Subcutaneous abdominal adipose tissue (tissue), 5 donors: ENCODE results near the gene ANO9.
"Not testable (repeated sequence)": the region's sequence is repeated elsewhere in the genome, so short reads cannot be mapped to it uniquely, and the experiment has no call there.

ENCODE experiments used
- H3K27ac ChIP-seq: one replicate; pipeline ENCODE4 v1.7.0; 2013; ENCODE audit warnings: low read depth, mild to moderate bottlenecking, inconsistent platforms, low read length, moderate library complexity
- H3K27me3 ChIP-seq, 5 donors: one replicate each; pipeline ENCODE4 v1.7.0; 2013; ENCODE audit warnings: low read length in 5 of 5, inconsistent platforms in 1 of 5; ENCODE audit not compliant: control insufficient read depth in 5 of 5, insufficient read depth in 4 of 5
- H3K36me3 ChIP-seq, 5 donors: one replicate each; pipeline ENCODE4 v1.7.0; 2013; ENCODE audit warnings: low read length in 5 of 5; ENCODE audit not compliant: control insufficient read depth in 5 of 5, insufficient read depth in 5 of 5
- H3K4me1 ChIP-seq, 5 donors: one replicate each; pipeline ENCODE4 v1.7.0; 2013; ENCODE audit warnings: low read length in 5 of 5, mild to moderate bottlenecking in 3 of 5, moderate library complexity in 1 of 5; ENCODE audit not compliant: control insufficient read depth in 5 of 5, insufficient read depth in 5 of 5
- H3K4me3 ChIP-seq, 5 donors: one replicate each; pipeline ENCODE4 v1.7.0; 2013; ENCODE audit warnings: low read length in 5 of 5, low read depth in 1 of 5
- H3K9ac ChIP-seq, 5 donors: one replicate each; pipeline ENCODE4 v1.7.0; 2013; ENCODE audit warnings: low read length in 5 of 5, mild to moderate bottlenecking in 4 of 5, moderate library complexity in 3 of 5
- H3K9me3 ChIP-seq, 5 donors: one replicate each; pipeline ENCODE4 v1.7.0; 2013; ENCODE audit warnings: low read length in 5 of 5; ENCODE audit not compliant: control insufficient read depth in 5 of 5
- donor health status: healthy.
- donor health status: healthy.
- donor health status: healthy.
- donor health status: healthy.
- donor health status: healthy.

Gene ANO9

DNA sequence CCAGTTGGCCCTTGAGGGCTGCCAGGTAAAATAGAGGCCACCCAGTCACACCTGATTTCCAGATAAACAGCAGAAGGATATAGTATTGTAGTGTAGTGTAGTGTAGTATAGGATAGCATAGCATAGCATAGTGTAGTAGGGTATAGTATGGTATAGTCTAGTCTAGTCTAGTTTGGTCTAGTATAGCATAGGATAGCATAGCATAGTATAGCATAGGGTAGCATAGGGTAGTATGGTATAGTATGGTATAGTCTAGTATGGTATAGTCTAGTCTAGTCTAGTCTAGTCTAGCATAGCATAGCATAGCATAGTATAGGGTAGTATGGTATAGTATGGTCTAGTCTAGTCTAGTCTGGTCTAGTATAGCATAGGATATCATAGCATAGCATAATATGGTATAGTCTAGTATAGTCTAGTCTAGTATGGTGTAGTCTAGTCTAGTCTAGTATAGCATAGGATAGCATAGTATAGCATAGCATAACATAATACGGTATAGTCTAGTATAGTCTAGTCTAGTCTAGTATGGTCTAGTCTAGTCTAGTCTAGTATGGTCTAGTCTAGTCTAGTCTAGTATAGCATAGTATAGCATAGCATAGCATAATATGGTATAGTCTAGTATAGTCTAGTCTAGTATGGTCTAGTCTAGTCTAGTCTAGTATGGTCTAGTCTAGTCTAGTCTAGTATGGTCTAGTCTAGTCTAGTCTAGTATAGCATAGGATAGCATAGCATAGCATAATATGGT, 6.6 kb downstream of the ANO9 start:
- H3K9me3 ChIP-seq, H3K4me3 ChIP-seq, H3K9ac ChIP-seq, H3K27ac ChIP-seq, H3K4me1 ChIP-seq, H3K36me3 ChIP-seq: not testable (repeated sequence)
- H3K27me3 ChIP-seq: peaks cover 14 to 49% (median 19%) of the 10 kb centered on the region in 5 donors

DNA sequence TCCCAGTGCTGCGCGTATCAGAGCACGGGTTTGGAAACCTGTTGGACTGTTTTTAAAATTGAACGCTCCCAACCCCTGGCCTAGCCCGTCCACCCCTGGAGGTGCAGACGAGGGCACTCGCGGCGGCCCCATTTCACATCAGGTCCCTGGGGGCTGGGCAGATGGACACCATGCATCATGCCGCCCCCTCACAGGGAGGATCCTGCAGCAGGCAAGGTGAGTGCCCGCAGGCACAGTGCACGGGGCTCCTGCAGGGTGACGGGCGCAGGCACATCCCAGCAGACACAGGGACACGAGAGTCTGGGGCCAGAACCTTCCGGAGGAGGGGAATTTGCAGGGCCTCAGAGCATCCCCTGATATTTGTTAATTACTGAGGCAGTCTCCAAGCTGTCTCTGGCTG, 7.3 kb downstream of the ANO9 start:
- Histone ChIP-seq H3K27me3 (peaks cover 10 to 42% (median 13%) of the 10 kb centered on the region in 5 donors), H3K4me1 (no peaks in the 10 kb centered on the region), H3K9me3 (no peaks in the 10 kb centered on the region), H3K27ac (no peak overlapping the region), H3K9ac (no peak overlapping the region), H3K36me3 (no peaks in the 10 kb centered on the region), H3K4me3 (no peak overlapping the region)

DNA sequence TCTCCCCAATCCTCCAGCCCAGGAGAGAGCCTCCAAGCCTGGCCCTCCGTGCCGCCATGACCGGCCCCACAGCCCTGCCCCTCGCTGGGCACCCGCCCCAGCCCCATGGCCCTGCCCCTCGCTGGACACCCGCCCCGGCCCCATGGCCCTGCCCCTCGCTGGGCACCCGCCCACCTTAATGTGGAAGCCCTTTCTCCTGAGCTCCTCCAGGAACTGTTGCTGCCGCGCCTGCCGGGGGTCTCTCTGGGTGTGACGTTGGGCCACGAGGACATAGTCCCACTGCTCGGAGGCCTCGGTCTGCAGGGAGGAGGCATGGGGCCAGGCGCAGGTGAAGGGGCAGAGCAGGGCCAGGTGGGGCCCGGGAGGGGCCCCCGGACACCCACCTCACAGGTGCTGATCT, 8.2 kb downstream of the ANO9 start:
- H3K9ac ChIP-seq: no peak overlapping the region
- H3K27ac ChIP-seq: no peak overlapping the region
- no peaks in the 10 kb centered on the region for H3K36me3 ChIP-seq
- no peaks in the 10 kb centered on the region for H3K4me1 ChIP-seq
- no peak overlapping the region for H3K4me3 ChIP-seq
- H3K9me3 ChIP-seq: no peaks in the 10 kb centered on the region
- peaks cover 10 to 37% (median 14%) of the 10 kb centered on the region in 5 donors for H3K27me3 ChIP-seq

DNA sequence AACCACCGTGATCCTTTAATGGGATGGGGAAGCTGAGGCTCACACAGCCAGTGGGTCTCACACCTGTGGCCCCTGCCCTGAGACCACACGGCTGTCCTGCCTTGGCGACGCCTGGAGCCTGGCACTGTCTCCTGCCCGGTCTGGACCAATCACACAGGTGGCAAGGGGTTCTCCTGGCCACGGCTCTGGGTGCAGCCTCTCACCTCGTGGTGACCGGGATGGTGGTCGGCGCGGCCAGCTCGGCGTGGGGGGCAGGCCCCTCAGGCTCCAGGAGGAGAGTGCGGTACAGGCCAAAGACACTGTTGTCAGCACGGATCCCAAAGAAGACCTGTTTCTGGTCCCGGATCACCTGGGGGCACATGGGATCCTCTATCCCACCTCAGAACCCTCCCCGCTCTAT, 8.7 kb downstream of the ANO9 start:
- Histone ChIP-seq H3K27ac (no peak overlapping the region), H3K36me3 (no peaks in the 10 kb centered on the region), H3K4me1 (no peaks in the 10 kb centered on the region), H3K27me3 (peaks cover 9 to 32% (median 14%) of the 10 kb centered on the region in 5 donors), H3K4me3 (no peak overlapping the region), H3K9me3 (no peaks in the 10 kb centered on the region), H3K9ac (no peak overlapping the region)

DNA sequence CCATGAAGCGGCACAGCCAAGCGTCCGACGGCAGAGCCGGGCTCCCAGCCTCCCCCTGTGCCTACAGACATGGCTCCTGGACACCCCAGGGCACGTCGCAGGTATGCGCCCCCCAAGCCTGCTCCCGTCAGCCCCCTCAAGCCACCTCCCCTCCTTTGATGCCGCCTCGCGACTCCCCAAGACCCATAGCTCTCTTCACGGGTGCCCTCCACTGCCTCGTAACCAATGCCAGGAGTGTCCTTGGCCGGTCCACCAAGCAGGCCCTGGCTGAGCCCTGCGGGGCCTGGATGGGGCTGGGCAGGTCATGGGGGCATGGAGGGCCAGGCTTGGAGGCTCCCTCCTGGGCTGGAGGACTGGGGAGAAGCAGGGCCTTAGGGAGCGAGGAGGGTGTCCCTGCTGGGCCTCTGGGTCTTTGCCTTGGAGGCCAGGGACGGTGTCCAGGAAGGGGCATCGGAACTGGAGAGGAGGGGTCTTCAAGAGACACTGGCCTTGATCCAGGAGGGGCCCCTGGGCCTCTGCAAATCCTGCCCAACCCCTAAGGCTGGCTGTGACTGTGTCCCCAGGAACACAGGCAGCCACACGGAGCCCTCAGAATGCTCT, 9.2 kb downstream of the ANO9 start:
- Histone ChIP-seq H3K9me3 (no peaks in the 10 kb centered on the region), H3K4me3 (no peak overlapping the region), H3K36me3 (no peaks in the 10 kb centered on the region), H3K27ac (no peak overlapping the region), H3K27me3 (peaks cover 6 to 27% (median 10%) of the 10 kb centered on the region in 5 donors), H3K4me1 (no peaks in the 10 kb centered on the region), H3K9ac (no peak overlapping the region)

DNA sequence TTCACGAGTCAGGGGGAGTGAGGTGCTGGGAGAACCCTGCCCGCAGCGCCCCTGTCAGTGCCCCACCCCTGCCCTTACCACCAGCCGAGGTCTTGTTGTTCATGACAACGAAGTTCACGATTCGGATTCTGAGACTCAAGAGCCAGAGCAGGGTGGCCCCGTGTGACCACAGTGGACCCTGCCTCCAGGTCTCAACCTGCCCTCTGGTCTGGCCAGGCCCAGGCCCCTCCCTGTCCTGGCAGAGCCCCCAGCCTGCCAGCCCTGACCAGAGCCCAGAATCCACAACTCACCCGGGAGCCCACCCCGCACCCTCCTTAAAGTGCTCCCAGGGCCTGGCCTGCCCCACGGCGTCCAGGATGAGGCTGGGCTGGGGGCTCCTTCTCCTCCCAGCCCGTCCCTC, 9.9 kb downstream of the ANO9 start:
- Histone ChIP-seq H3K4me3 (no peak overlapping the region), H3K4me1 (no peaks in the 10 kb centered on the region), H3K36me3 (no peaks in the 10 kb centered on the region), H3K27ac (no peak overlapping the region), H3K27me3 (peaks cover 6 to 21% (median 10%) of the 10 kb centered on the region in 5 donors), H3K9ac (no peak overlapping the region), H3K9me3 (no peaks in the 10 kb centered on the region)

DNA sequence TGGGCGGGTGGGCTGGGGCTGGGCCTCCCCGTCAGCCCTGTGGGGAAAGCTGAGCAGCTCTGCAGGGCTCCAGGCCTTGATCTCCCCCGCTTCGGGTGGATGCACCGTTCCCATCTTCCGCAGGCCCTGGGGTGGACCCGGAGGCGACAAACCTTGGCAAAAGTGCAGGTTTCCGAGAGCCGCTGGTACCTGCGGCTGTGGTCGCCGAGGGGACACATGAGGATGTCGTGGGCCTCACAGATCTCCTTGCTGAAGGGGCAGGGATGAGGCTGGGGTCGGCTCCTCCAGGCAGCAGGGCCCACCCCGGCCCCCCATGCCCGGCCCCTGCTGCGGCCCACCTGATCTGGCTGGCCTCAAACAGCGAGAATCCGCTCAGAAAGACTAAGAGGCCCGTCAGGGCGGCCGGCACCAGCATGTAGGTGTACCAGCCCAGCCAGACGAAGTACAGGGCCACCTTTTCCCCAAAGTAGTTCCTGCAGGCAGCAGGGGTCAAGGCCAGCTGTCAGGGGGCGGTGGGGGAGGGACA, 11.8 kb downstream of the ANO9 start:
- Histone ChIP-seq H3K4me1 (no peaks in the 10 kb centered on the region), H3K9ac (no peak overlapping the region), H3K36me3 (no peaks in the 10 kb centered on the region), H3K27me3 (peaks cover 6 to 25% (median 15%) of the 10 kb centered on the region in 5 donors), H3K9me3 (peaks cover 0 to 3% (median 0%) of the 10 kb centered on the region in 5 donors), H3K27ac (no peak overlapping the region), H3K4me3 (no peak overlapping the region)

DNA sequence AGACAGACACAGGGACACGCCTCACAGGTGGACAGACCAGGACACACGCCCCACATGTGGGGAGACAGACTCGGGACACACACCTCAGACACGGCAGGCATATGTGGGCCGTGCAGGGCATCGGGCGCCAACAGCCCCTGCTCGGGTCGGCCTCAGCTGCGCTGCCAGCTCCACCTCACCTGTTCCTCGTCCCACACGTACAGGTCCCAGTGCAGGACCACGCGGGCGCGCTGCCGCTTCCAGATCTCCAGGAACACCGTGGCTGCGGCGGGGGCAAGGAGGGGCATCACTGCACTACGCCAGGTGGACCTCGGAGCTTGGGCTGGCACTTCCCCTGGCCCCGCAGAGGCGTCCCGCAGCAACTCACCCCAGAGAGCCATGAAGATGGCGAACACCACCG, 12.4 kb downstream of the ANO9 start:
- H3K4me3 ChIP-seq: no peak overlapping the region
- H3K27me3 ChIP-seq: peaks cover 6 to 23% (median 12%) of the 10 kb centered on the region in 5 donors
- H3K27ac ChIP-seq: no peak overlapping the region
- H3K36me3 ChIP-seq: no peaks in the 10 kb centered on the region
- no peaks in the 10 kb centered on the region for H3K4me1 ChIP-seq
- peaks cover 0 to 3% (median 0%) of the 10 kb centered on the region in 5 donors for H3K9me3 ChIP-seq
- no peak overlapping the region for H3K9ac ChIP-seq

DNA sequence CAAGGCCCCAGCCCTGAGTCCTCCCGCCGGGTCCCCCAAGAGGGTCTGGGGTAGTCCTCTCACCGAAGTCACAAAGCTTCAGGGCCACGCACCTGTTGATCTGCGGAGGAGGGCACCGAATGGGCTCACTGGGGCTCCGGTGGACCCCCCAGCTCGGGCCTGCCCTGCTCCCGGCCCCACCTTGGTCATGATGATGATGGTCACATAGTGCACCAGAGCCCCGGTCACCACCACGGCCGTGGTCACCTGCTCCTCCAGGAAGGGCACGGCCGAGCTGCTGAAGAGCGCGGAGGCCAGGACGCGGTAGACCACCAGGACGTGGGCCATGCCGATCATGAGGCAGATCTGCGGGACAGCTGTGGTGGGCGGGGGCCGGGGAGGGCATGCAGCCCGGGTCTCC, 13.5 kb downstream of the ANO9 start:
- Histone ChIP-seq H3K27ac (no peak overlapping the region), H3K9me3 (peaks cover 0 to 3% (median 0%) of the 10 kb centered on the region in 5 donors), H3K4me1 (no peaks in the 10 kb centered on the region), H3K4me3 (no peak overlapping the region), H3K9ac (no peak overlapping the region), H3K36me3 (no peaks in the 10 kb centered on the region), H3K27me3 (peaks cover 2 to 23% (median 12%) of the 10 kb centered on the region in 5 donors)

DNA sequence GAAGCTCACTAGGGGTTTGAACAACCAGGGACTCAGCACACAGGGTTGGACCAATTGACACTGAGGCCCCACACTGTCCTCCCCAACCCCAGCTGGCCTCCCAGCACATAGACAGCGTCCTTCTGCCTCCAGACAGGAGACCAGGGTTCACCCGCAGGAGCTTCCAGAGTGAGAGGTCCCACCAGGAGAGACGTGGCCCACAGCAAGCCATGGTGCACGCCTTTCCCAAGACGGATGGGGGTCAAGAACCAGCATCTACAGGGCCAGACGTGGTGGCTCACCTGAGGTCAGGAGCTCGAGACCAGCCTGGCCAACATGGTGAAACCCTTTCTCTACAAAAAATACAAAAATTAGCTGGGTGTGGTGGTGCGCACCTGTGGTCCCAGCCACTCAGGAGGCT, 15.0 kb downstream of the ANO9 start:
- no peaks in the 10 kb centered on the region for H3K4me1 ChIP-seq
- peaks cover 0 to 3% (median 0%) of the 10 kb centered on the region in 5 donors for H3K9me3 ChIP-seq
- H3K27ac ChIP-seq: no peak overlapping the region
- H3K36me3 ChIP-seq: no peaks in the 10 kb centered on the region
- no peak overlapping the region for H3K9ac ChIP-seq
- no peak overlapping the region for H3K4me3 ChIP-seq
- H3K27me3 ChIP-seq: peaks cover 0 to 15% (median 9%) of the 10 kb centered on the region in 5 donors
